Esophagus squamous epithelium (tissue), 5 donors: ENCODE measurements around the gene GRHL1. TPM values are rescaled to one million over a fixed set of nuclear protein-coding genes. Genes with fewer than 3 reads are reported as not detected.

ENCODE experiments used
- DNase-seq: peaks from one replicate; lab custom pipeline; 2025; lab: John Stamatoyannopoulos, UW
- H3K27ac ChIP-seq, 4 donors: fragments of 200-600 bp; sonication (generic); one replicate each; pipeline ENCODE4 v1.5.1; 2016 to 2019; ENCODE audit warnings: mild to moderate bottlenecking in 1 of 4
- H3K27me3 ChIP-seq, 4 donors: fragments of 200-600 bp; sonication (generic); 1 replicate in 3 of 4; 2 replicates in 1 of 4; pipeline versions ENCODE4 v1.5.1 to v1.6.0; 2017 to 2021; ENCODE audit warnings: antibody characterized with exemption in 1 of 4
- H3K36me3 ChIP-seq, 3 donors: fragments of 200-600 bp; sonication (generic); one replicate each; pipeline ENCODE4 v1.5.1; 2016 to 2019
- H3K4me1 ChIP-seq, 3 donors: fragments of 200-600 bp; sonication (generic); one replicate each; pipeline ENCODE4 v1.5.1; 2017 to 2019
- H3K4me3 ChIP-seq, 4 donors: fragments of 200-600 bp; sonication (generic); 1 replicate in 3 of 4; 2 replicates in 1 of 4; pipeline ENCODE4 v1.5.1; 2016 to 2019; ENCODE audit warnings: mild to moderate bottlenecking in 2 of 4, moderate library complexity in 1 of 4
- H3K9me3 ChIP-seq, 3 donors: fragments of 200-600 bp; sonication (generic); one replicate each; pipeline ENCODE4 v1.5.1; 2016 to 2019
- POLR2A ChIP-seq, 4 donors: fragments of 450-650 bp; IDR thresholded peaks; one replicate each; pipeline ENCODE4 v1.6.1; 2017; ENCODE audit warnings: antibody characterized with exemption in 4 of 4, mild to moderate bottlenecking in 4 of 4, moderate library complexity in 3 of 4
- WGBS, 2 donors: methylation state at CpG; one replicate each; pipeline ENCODE4 v1.1.5; 2018; 5-methylcytosine and 5-hydroxymethylcytosine counted together
- intact Hi-C: fragments of 100-400 bp; cut with DNase I; formaldehyde crosslinking; loops from one replicate; pipeline ENCODE4 v1.15.0; 2022
- total RNA-seq, 4 donors: library from RNA; depleted of rRNA; stranded (reverse); fragments of >200 nt; gene quantifications; one replicate each; pipeline ENCODE4 v1.1.0, GENCODE V29; 2016
- TF ChIP-seq, protein P1 (sequence below), 6 experiments: fragments of 450-650 bp in 4 of 6; fragments of 200-600 bp in 2 of 6; sonication (generic) in 2 of 6; IDR thresholded peaks; one replicate each; pipeline ENCODE4 v1.5.1; 2016 to 2019; ENCODE audit warnings: antibody characterized with exemption in 6 of 6, mild to moderate bottlenecking in 4 of 6, moderate library complexity in 4 of 6
- donor health status: DM: yes; HTN: yes; CAD: no.

GRHL1 gene
- total RNA-seq, 4 donors from 2014 or later: 76.3 to 192 (median 115) TPM

DNA sequence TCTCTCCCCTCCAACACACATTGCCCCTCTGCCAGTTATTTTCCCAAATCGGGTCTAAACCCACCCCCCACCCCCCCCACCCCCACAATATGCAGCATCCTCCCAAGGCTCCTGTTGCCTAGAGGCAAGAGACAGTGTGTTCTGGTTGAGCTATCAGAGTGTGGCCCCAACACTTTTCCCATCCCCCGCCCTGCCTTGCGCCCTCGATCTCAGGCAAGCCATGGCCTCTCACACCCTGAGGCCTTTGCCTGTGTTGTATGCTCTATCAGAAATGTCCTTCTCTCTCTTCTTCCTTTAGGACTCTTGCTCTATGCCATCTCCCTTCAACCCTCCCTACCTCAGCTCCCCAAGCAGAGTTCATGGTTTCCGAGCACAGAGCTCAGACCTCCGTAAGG lies 9.5 kb upstream of the GRHL1 start:
- no peak for TF ChIP-seq POLR2A (IDR thresholded peaks at IDR 0.05)
- TF ChIP-seq, protein P1, sequence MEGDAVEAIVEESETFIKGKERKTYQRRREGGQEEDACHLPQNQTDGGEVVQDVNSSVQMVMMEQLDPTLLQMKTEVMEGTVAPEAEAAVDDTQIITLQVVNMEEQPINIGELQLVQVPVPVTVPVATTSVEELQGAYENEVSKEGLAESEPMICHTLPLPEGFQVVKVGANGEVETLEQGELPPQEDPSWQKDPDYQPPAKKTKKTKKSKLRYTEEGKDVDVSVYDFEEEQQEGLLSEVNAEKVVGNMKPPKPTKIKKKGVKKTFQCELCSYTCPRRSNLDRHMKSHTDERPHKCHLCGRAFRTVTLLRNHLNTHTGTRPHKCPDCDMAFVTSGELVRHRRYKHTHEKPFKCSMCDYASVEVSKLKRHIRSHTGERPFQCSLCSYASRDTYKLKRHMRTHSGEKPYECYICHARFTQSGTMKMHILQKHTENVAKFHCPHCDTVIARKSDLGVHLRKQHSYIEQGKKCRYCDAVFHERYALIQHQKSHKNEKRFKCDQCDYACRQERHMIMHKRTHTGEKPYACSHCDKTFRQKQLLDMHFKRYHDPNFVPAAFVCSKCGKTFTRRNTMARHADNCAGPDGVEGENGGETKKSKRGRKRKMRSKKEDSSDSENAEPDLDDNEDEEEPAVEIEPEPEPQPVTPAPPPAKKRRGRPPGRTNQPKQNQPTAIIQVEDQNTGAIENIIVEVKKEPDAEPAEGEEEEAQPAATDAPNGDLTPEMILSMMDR (IDR thresholded peaks at IDR 0.05): no peak
- 56 to 68% methylated on average over 6 of the region's 6 CpGs for WGBS, 2 donors
- intact Hi-C loops: no loop called here
- Histone ChIP-seq H3K4me1 (peaks cover 0 to 56% (median 7%) of the 10 kb centered on the region in 3 donors), H3K9me3 (no peaks in the 10 kb centered on the region), H3K4me3 (no peak overlapping the region), H3K27me3 (peaks cover 0 to 14% (median 0%) of the 10 kb centered on the region in 4 donors), H3K27ac (peak overlapping the region; percentile 44 to 86 (median 81)), H3K36me3 (no peaks in the 10 kb centered on the region)
- no peak for DNase-seq

DNA sequence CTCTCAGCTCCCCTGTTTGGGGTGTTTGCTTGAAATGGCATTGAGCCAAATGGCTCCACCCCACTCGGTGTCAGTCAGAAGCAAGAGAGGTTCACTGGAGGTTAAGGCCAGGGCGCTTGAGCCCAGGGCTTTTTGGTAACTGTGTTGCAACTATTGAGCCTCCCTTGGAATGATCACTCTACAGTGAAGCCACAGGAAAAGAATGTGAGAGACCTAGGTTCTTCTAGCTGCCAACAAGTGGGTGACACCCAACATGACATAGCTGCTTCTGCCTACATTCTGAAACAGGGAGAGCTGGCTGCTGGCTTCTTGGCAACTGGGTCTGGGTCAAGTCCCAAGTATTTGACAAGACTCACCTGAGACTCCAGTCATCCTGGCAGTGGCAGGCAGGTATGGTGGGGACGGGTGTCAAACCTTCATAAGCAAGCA lies 7.1 kb upstream of the GRHL1 start:
- 33 to 40% methylated on average over 1 of the region's 3 CpGs for WGBS, 2 donors
- Histone ChIP-seq H3K27ac (peak overlapping the region; percentile 75 to 86 (median 81)), H3K27me3 (peaks cover 0 to 14% (median 0%) of the 10 kb centered on the region in 4 donors), H3K4me1 (peaks cover 0 to 54% (median 7%) of the 10 kb centered on the region in 3 donors), H3K9me3 (no peaks in the 10 kb centered on the region), H3K36me3 (no peaks in the 10 kb centered on the region), H3K4me3 (no peak overlapping the region)
- TF ChIP-seq, protein P1 (IDR thresholded peaks at IDR 0.05): no peak
- peak in 1 of 4 donors; percentile 15 for TF ChIP-seq POLR2A (IDR thresholded peaks at IDR 0.05)
- no peak for DNase-seq
- intact Hi-C loops: no loop called here

DNA sequence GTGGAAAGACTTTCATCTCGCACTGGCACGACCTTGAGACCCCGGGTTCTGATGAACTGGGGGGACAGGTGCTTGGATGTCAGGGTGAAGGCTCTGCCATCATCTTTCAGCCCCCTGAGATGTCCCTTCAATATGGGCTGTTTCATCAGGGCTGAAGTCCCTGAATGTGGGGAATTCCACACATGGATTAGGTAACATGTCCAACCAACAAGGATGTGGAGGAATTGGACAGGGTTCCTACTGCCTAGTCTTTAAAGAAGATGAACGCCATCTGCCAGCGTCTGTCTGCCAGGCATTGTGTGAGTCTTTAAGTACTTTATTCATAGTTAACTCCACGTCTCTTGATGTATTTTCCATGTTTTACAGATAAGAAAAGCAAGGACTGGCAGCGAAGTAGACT lies 5.9 kb upstream of the GRHL1 start:
- H3K4me1 ChIP-seq: peaks cover 0 to 53% (median 4%) of the 10 kb centered on the region in 3 donors
- TF ChIP-seq, protein P1 (IDR thresholded peaks at IDR 0.05): no peak
- TF ChIP-seq POLR2A (IDR thresholded peaks at IDR 0.05): no peak
- no peak overlapping the region for H3K4me3 ChIP-seq
- DNase-seq: no peak
- no peaks in the 10 kb centered on the region for H3K9me3 ChIP-seq
- no peaks in the 10 kb centered on the region for H3K36me3 ChIP-seq
- 56 to 60% methylated on average over 7 of the region's 7 CpGs for WGBS, 2 donors
- peaks cover 0 to 14% (median 0%) of the 10 kb centered on the region in 4 donors for H3K27me3 ChIP-seq
- intact Hi-C loops: no loop called here
- H3K27ac ChIP-seq: peak overlapping the region; percentile 75 to 86 (median 81)

DNA sequence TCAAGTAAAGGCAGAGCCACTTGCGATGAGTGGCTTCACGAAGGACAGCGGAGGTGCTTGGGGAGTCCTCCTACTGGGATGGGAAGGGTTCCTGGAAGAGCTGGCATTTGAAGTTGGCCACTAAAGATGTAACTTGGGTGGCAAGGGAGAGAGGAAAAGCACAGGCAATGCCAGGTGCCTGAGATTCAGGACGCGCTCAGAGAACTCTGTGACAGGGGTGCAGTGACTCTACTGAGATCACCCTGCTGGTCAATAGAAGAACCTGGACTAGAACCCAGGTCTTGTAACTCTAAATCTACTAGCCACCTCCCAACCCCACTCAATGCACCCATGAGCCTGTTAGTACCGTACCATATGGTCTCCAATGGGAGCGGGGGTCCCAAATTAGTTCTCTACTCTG lies 5.4 kb upstream of the GRHL1 start:
- no peaks in the 10 kb centered on the region for H3K36me3 ChIP-seq
- no peaks in the 10 kb centered on the region for H3K9me3 ChIP-seq
- no peak overlapping the region for H3K4me3 ChIP-seq
- 79 to 91% methylated on average over 7 of the region's 7 CpGs for WGBS, 2 donors
- intact Hi-C loops: no loop called here
- DNase-seq: no peak
- TF ChIP-seq, protein P1 (IDR thresholded peaks at IDR 0.05): no peak
- TF ChIP-seq POLR2A (IDR thresholded peaks at IDR 0.05): no peak
- H3K27me3 ChIP-seq: peaks cover 0 to 14% (median 0%) of the 10 kb centered on the region in 4 donors
- peak overlapping the region; percentile 75 to 86 (median 81) for H3K27ac ChIP-seq
- peaks cover 0 to 51% (median 0%) of the 10 kb centered on the region in 3 donors for H3K4me1 ChIP-seq

DNA sequence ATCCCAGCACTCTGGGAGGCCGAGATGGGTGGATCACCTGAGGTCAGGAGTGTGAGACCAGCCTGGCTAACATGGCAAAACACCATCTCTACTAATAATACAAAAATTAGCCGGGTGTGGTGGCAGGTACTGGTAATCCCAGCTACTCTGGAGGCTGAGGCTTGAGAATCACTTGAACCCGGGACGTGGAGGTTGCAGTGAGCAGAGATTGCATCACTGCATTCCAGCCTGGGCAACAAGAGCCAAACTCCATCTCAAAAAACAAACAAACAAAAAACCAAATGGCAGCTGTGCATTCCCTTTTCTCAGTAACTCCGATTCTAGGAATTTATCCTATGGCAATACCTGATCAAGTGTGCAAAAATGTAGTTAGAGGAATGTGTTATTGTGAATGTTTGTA lies 4.7 kb upstream of the GRHL1 start:
- 84 to 89% methylated on average over 4 to 5 of the region's 5 CpGs for WGBS, 2 donors
- Histone ChIP-seq H3K4me3 (no peak overlapping the region), H3K27me3 (peaks cover 0 to 14% (median 0%) of the 10 kb centered on the region in 4 donors), H3K4me1 (peaks cover 0 to 44% (median 0%) of the 10 kb centered on the region in 3 donors), H3K9me3 (no peaks in the 10 kb centered on the region), H3K36me3 (no peaks in the 10 kb centered on the region), H3K27ac (no peak overlapping the region)
- TF ChIP-seq POLR2A (IDR thresholded peaks at IDR 0.05): no peak
- TF ChIP-seq, protein P1 (IDR thresholded peaks at IDR 0.05): no peak
- intact Hi-C loops: no loop called here
- DNase-seq: no peak
